ENCODE measurements around the gene ELOB.

Gene ELOB

DNA sequence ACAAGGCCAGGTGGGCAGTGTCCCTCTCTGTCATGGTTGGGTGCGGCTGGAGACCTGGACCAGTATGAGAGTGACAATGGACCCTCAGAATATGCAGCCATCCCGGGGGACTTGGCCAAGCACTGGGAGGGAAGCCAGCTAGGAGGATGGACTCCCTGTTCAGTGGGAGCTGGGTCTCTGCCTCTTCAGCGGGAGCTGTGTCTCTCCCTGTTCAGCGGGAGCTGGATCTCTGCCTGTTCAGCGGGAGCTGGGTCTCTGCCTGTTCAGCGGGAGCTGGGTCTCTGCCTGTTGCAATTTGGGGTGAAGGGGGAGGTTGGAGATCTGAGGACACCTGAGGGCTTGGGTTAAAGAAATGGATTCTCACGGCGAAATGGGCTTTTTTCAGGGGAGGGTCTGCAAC, 14.1 kb upstream of the ELOB start:
- no peak overlapping the region for H2BK12ac ChIP-seq (ENCODE audit: low read length)
- H4K91ac ChIP-seq (ENCODE audit: low read depth, low read length), result no peak overlapping the region
- H3K27me3 ChIP-seq (ENCODE audit: insufficient read depth, low read length), result no peaks in the 10 kb centered on the region
- DNase-seq, result no peak
- H3K9ac ChIP-seq (ENCODE audit: low read length), result no peak overlapping the region
- H3K23ac ChIP-seq (ENCODE audit: low read length), result no peak overlapping the region
- H3K4me1 ChIP-seq (ENCODE audit: control insufficient read depth in 1 of 2, insufficient read depth in 2 of 2, low read length in 2 of 2), result no peaks in the 10 kb centered on the region
- H4K8ac ChIP-seq (ENCODE audit: low read depth, low read length), result no peak overlapping the region
- no peak overlapping the region for H2BK120ac ChIP-seq (ENCODE audit: insufficient read depth, low read length, poor library complexity)
- H2AK5ac ChIP-seq (ENCODE audit: low read length), result no peak overlapping the region
- H3K4ac ChIP-seq (ENCODE audit: low read depth, low read length), result no peak overlapping the region
- no peak overlapping the region for H3K18ac ChIP-seq (ENCODE audit: low read length)
- no peak overlapping the region for H2BK5ac ChIP-seq (ENCODE audit: low read depth, low read length, poor library complexity)
- no peak overlapping the region for H2AFZ ChIP-seq (ENCODE audit: insufficient read depth, low read length, poor library complexity)
- H3K79me2 ChIP-seq (ENCODE audit: control insufficient read depth, insufficient read depth, low read length, poor library complexity), result no peaks in the 10 kb centered on the region
- no peak overlapping the region for H4K12ac ChIP-seq (ENCODE audit: low read depth, low read length)
- H3K79me1 ChIP-seq (ENCODE audit: low read length), result no peaks in the 10 kb centered on the region
- H3K9me3 ChIP-seq (ENCODE audit: insufficient read depth, low read depth, low read length), result no peaks in the 10 kb centered on the region
- H3K14ac ChIP-seq (ENCODE audit: low read length), result no peak overlapping the region
- H3K4me2 ChIP-seq (ENCODE audit: low read length), result no peak overlapping the region
- H3K36me3 ChIP-seq (ENCODE audit: control insufficient read depth in 1 of 2, insufficient read depth in 2 of 2, low read length in 2 of 2), result no peaks in the 10 kb centered on the region
- no CpG with 5 or more reads among the region's 8 CpGs for WGBS (ENCODE audit: extremely low coverage, insufficient coverage, insufficient read length)
- H3K4me3 ChIP-seq (ENCODE audit: low read depth, low read length), result no peak overlapping the region
- no peak overlapping the region for H3K27ac ChIP-seq (ENCODE audit: low read depth, low read length)

DNA sequence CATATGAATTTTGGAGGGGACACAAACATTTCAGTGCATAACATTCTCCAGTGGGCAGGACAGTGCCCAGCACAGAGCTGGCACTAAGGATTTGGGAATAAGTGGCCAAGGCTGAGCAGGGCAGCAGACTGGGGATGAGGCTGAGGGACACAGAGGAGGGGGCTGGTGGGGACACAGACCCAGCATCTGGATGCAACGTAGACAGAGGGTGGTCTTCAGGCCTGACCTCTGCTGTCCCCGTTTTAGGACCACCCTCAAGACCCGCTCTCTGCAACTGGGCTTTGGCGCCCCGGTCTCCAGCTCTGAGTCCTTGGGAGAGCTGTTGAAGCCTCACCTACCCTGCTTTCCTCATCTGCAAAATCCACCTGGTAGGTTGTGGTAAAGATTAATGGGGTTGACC, 13.6 kb upstream of the ELOB start:
- H2BK120ac ChIP-seq (ENCODE audit: insufficient read depth, low read length, poor library complexity), result no peak overlapping the region
- no peak overlapping the region for H3K4ac ChIP-seq (ENCODE audit: low read depth, low read length)
- WGBS (ENCODE audit: extremely low coverage, insufficient coverage, insufficient read length), result no CpG with 5 or more reads among the region's 5 CpGs
- H2AFZ ChIP-seq (ENCODE audit: insufficient read depth, low read length, poor library complexity), result no peak overlapping the region
- H2BK5ac ChIP-seq (ENCODE audit: low read depth, low read length, poor library complexity), result no peak overlapping the region
- H3K4me3 ChIP-seq (ENCODE audit: low read depth, low read length), result no peak overlapping the region
- no peaks in the 10 kb centered on the region for H3K27me3 ChIP-seq (ENCODE audit: insufficient read depth, low read length)
- no peak overlapping the region for H3K4me2 ChIP-seq (ENCODE audit: low read length)
- H3K23ac ChIP-seq (ENCODE audit: low read length), result no peak overlapping the region
- no peak overlapping the region for H2AK5ac ChIP-seq (ENCODE audit: low read length)
- H3K9me3 ChIP-seq (ENCODE audit: insufficient read depth, low read depth, low read length), result no peaks in the 10 kb centered on the region
- no peaks in the 10 kb centered on the region for H3K79me2 ChIP-seq (ENCODE audit: control insufficient read depth, insufficient read depth, low read length, poor library complexity)
- H3K79me1 ChIP-seq (ENCODE audit: low read length), result no peaks in the 10 kb centered on the region
- no peaks in the 10 kb centered on the region for H3K4me1 ChIP-seq (ENCODE audit: control insufficient read depth in 1 of 2, insufficient read depth in 2 of 2, low read length in 2 of 2)
- H3K14ac ChIP-seq (ENCODE audit: low read length), result no peak overlapping the region
- H3K9ac ChIP-seq (ENCODE audit: low read length), result no peak overlapping the region
- DNase-seq, result no peak
- H3K36me3 ChIP-seq (ENCODE audit: control insufficient read depth in 1 of 2, insufficient read depth in 2 of 2, low read length in 2 of 2), result no peaks in the 10 kb centered on the region
- H2BK12ac ChIP-seq (ENCODE audit: low read length), result no peak overlapping the region
- H4K8ac ChIP-seq (ENCODE audit: low read depth, low read length), result no peak overlapping the region
- H3K18ac ChIP-seq (ENCODE audit: low read length), result no peak overlapping the region
- no peak overlapping the region for H3K27ac ChIP-seq (ENCODE audit: low read depth, low read length)
- H4K12ac ChIP-seq (ENCODE audit: low read depth, low read length), result no peak overlapping the region
- no peak overlapping the region for H4K91ac ChIP-seq (ENCODE audit: low read depth, low read length)

DNA sequence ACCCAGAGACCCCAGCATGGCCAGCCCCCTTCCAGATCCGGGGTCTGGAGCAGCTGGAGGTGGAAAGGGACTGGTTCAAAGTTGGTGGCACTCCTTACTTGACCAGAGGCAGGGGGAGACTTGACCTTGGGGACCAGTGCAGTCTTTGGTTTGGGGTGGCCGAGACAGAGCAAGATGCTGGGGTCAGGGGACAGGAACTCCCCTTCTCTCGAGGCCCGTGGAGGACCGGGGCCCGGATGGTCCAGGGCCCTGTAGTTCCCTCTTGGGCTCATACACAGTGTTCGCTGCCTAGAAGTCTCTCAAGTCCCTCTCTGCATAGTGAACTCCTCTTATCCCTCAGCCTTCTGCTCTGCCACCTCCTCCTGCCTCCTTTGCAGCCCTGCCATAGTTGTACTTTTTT, 10.9 kb upstream of the ELOB start:
- H3K36me3 ChIP-seq (ENCODE audit: control insufficient read depth in 1 of 2, insufficient read depth in 2 of 2, low read length in 2 of 2), result no peaks in the 10 kb centered on the region
- no peaks in the 10 kb centered on the region for H3K27me3 ChIP-seq (ENCODE audit: insufficient read depth, low read length)
- DNase-seq, result no peak
- H3K79me2 ChIP-seq (ENCODE audit: control insufficient read depth, insufficient read depth, low read length, poor library complexity), result no peaks in the 10 kb centered on the region
- H3K79me1 ChIP-seq (ENCODE audit: low read length), result no peaks in the 10 kb centered on the region
- H4K12ac ChIP-seq (ENCODE audit: low read depth, low read length), result no peak overlapping the region
- no peak overlapping the region for H3K18ac ChIP-seq (ENCODE audit: low read length)
- no peak overlapping the region for H3K9ac ChIP-seq (ENCODE audit: low read length)
- no peak overlapping the region for H3K4me2 ChIP-seq (ENCODE audit: low read length)
- no peak overlapping the region for H3K27ac ChIP-seq (ENCODE audit: low read depth, low read length)
- H3K4me1 ChIP-seq (ENCODE audit: control insufficient read depth in 1 of 2, insufficient read depth in 2 of 2, low read length in 2 of 2), result no peaks in the 10 kb centered on the region
- H3K4me3 ChIP-seq (ENCODE audit: low read depth, low read length), result no peak overlapping the region
- no peak overlapping the region for H2BK12ac ChIP-seq (ENCODE audit: low read length)
- H3K4ac ChIP-seq (ENCODE audit: low read depth, low read length), result no peak overlapping the region
- no peak overlapping the region for H4K8ac ChIP-seq (ENCODE audit: low read depth, low read length)
- no peak overlapping the region for H2BK5ac ChIP-seq (ENCODE audit: low read depth, low read length, poor library complexity)
- WGBS (ENCODE audit: extremely low coverage, insufficient coverage, insufficient read length), result no CpG with 5 or more reads among the region's 7 CpGs
- no peak overlapping the region for H3K14ac ChIP-seq (ENCODE audit: low read length)
- H2AFZ ChIP-seq (ENCODE audit: insufficient read depth, low read length, poor library complexity), result no peak overlapping the region
- H4K91ac ChIP-seq (ENCODE audit: low read depth, low read length), result no peak overlapping the region
- no peak overlapping the region for H2AK5ac ChIP-seq (ENCODE audit: low read length)
- H2BK120ac ChIP-seq (ENCODE audit: insufficient read depth, low read length, poor library complexity), result no peak overlapping the region
- H3K9me3 ChIP-seq (ENCODE audit: insufficient read depth, low read depth, low read length), result no peaks in the 10 kb centered on the region
- H3K23ac ChIP-seq (ENCODE audit: low read length), result no peak overlapping the region

DNA sequence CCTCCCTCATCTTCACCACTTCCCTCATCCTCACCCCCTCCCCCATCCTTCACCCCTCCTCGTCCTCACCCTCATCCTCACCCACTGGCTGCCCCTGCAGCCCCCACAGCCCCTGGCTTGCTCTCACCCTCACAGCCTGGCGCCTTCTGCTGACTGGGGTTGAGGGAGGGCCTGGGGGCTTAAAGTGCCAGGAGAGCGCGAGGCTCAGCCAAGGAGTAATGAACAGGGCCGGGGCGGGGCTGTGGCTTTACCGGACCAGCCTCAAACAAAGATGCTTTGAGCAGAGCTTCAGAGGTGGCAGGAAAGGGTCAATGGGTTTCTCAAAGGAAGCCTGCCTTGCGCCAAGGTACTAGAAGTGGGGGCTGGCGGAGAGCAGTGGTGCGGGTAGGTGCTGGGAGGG, 10.3 kb upstream of the ELOB start, which contains the start of gene PRSS33:
PRSS33 (minus strand) TSS at position 155 of the 400 bp plus-strand sequence. CDS start 1,013 bp downstream, outside the sequence.
- Histone ChIP-seq H3K4me1 (ENCODE audit: control insufficient read depth in 1 of 2, insufficient read depth in 2 of 2, low read length in 2 of 2) (no peaks in the 10 kb centered on the region), H3K79me2 (ENCODE audit: control insufficient read depth, insufficient read depth, low read length, poor library complexity) (no peaks in the 10 kb centered on the region), H4K12ac (ENCODE audit: low read depth, low read length) (no peak within 1 kb of the TSS), H3K79me1 (ENCODE audit: low read length) (no peaks in the 10 kb centered on the region), H2BK5ac (ENCODE audit: low read depth, low read length, poor library complexity) (no peak within 1 kb of the TSS), H3K23ac (ENCODE audit: low read length) (no peak within 1 kb of the TSS), H3K14ac (ENCODE audit: low read length) (no peak within 1 kb of the TSS), H2BK12ac (ENCODE audit: low read length) (no peak within 1 kb of the TSS), H3K4me3 (ENCODE audit: low read depth, low read length) (no peak within 1 kb of the TSS), H3K4ac (ENCODE audit: low read depth, low read length) (no peak within 1 kb of the TSS), H3K9me3 (ENCODE audit: insufficient read depth, low read depth, low read length) (no peaks in the 10 kb centered on the region), H2AK5ac (ENCODE audit: low read length) (no peak within 1 kb of the TSS), H3K27me3 (ENCODE audit: insufficient read depth, low read length) (no peaks in the 10 kb centered on the region), H2AFZ (ENCODE audit: insufficient read depth, low read length, poor library complexity) (no peak within 1 kb of the TSS), H3K18ac (ENCODE audit: low read length) (no peak within 1 kb of the TSS), H3K36me3 (ENCODE audit: control insufficient read depth in 1 of 2, insufficient read depth in 2 of 2, low read length in 2 of 2) (no peaks in the 10 kb centered on the region), H3K27ac (ENCODE audit: low read depth, low read length) (no peak within 1 kb of the TSS), H2BK120ac (ENCODE audit: insufficient read depth, low read length, poor library complexity) (no peak within 1 kb of the TSS), H3K9ac (ENCODE audit: low read length) (no peak within 1 kb of the TSS), H3K4me2 (ENCODE audit: low read length) (no peak within 1 kb of the TSS), H4K8ac (ENCODE audit: low read depth, low read length) (no peak within 1 kb of the TSS), H4K91ac (ENCODE audit: low read depth, low read length) (no peak within 1 kb of the TSS)
- no peak for DNase-seq
- 100% methylated on average over 1 of the region's 10 CpGs for WGBS (ENCODE audit: extremely low coverage, insufficient coverage, insufficient read length)

Measured in trophoblast cell (in vitro differentiated cells and primary cell).